Glomerular visceral epithelial cell (primary cell): ENCODE results near the gene PLAA.

ENCODE experiments used
- DNase-seq: peaks from one replicate; pipeline ENCODE4 v3.0.0-alpha.2; 2016; ENCODE audit errors: extremely low spot score

The PLAA gene

GRCh38 chr9:26946753-26947727 is at the start of gene PLAA:
Gene PLAA (minus strand): TSS chr9:26947242. CDS start chr9:26947045, 197 bp downstream.
- DNase-seq, result peak; percentile 89

GRCh38 chr9:26995810-26996209 is 48.8 kb upstream of the PLAA start:
- no peak for DNase-seq

GRCh38 chr9:26983340-26983739 is 36.3 kb upstream of the PLAA start:
- DNase-seq, result no peak

- peak; percentile 45 for DNase-seq
Observed at GRCh38 chr9:26975728-26976707, 29.0 kb upstream of the PLAA start.

GRCh38 chr9:26974927-26975326 is 27.9 kb upstream of the PLAA start:
- DNase-seq, result no peak

- no peak for DNase-seq
Observed at GRCh38 chr9:26973989-26974388, 26.9 kb upstream of the PLAA start.

- DNase-seq, result no peak
Observed at GRCh38 chr9:26971721-26972120, 24.7 kb upstream of the PLAA start.

GRCh38 chr9:26956860-26957233 is 9.8 kb upstream of the PLAA start:
- DNase-seq, result no peak

- peak; percentile 94 for DNase-seq
Observed at GRCh38 chr9:26955921-26956859, 9.1 kb upstream of the PLAA start, which contains the start of gene IFT74. Gene IFT74 (plus strand): TSS chr9:26956412. CDS start chr9:26961968, 5,556 bp downstream.

GRCh38 chr9:26955222-26955903 is 8.3 kb upstream of the PLAA start:
- no peak for DNase-seq

GRCh38 chr9:26954050-26954508 is 7.0 kb upstream of the PLAA start:
- no peak for DNase-seq

GRCh38 chr9:26951794-26952193 is 4.8 kb upstream of the PLAA start:
- no peak for DNase-seq

- DNase-seq, result no peak
Observed at GRCh38 chr9:26950521-26950920, 3.5 kb upstream of the PLAA start.

GRCh38 chr9:26949637-26950069 is 2.6 kb upstream of the PLAA start:
- DNase-seq, result no peak

- DNase-seq, result no peak
Observed at GRCh38 chr9:26947736-26948135, 694 bp upstream of the PLAA start.

GRCh38 chr9:26945591-26945990 is 1.5 kb downstream of the PLAA start:
- DNase-seq, result no peak

- no peak for DNase-seq
Observed at GRCh38 chr9:26940779-26941178, 6.3 kb downstream of the PLAA start.

- no peak for DNase-seq
Observed at GRCh38 chr9:26939955-26940711, 6.9 kb downstream of the PLAA start.

GRCh38 chr9:26937816-26938371 is 9.1 kb downstream of the PLAA start:
- DNase-seq, result no peak
